ENCODE measurements around the gene MID2. TPM values are rescaled to one million over a fixed set of nuclear protein-coding genes. Genes with fewer than 3 reads are reported as not detected.

Gene MID2
- polyA plus RNA-seq, 1 donor (not counting 4 experiments of a cell fraction or from before 2014, with no cell fraction given), result 8.9 TPM

GRCh38 chrX:107831071-107831730 lies 5.5 kb downstream of the MID2 start:
- FAIRE-seq (no peak), DNase-seq (ENCODE audit: low read depth, low spot score) (no peak)
- H3K27me3 ChIP-seq (ENCODE audit: control insufficient read depth, extremely low read depth, insufficient read depth, low read length), result no peaks in the 10 kb centered on the region
- H2AFZ ChIP-seq (ENCODE audit: control insufficient read depth, low read length), result no peak overlapping the region
- dilution Hi-C loops (cut with MboI; ENCODE audit: extremely low pct_ligation_motif_present, low sequenced_read_pairs), result no loop called here
- no peaks in the 10 kb centered on the region for H3K9me1 ChIP-seq (ENCODE audit: control insufficient read depth, extremely low read depth, insufficient read depth, low read length)
- H3K4me3 ChIP-seq (ENCODE audit: control insufficient read depth in 2 of 3, extremely low read depth in 1 of 3, insufficient read depth in 2 of 3, low read depth in 1 of 3, low read length in 3 of 3), result no peak overlapping the region
- TF ChIP-seq EZH2 (IDR thresholded peaks at IDR 0.05; ENCODE audit: low read length) (no peak), CTCF (optimal IDR thresholded peaks at IDR 0.05 in 1 of 3, IDR thresholded peaks at IDR 0.05 in 1 of 3, conservative IDR thresholded peaks at IDR 0.05 in 1 of 3; ENCODE audit: extremely low read depth in 1 of 3, insufficient read depth in 2 of 3, low read length in 3 of 3) (no peak)
- no peaks in the 10 kb centered on the region for H4K20me1 ChIP-seq (ENCODE audit: control insufficient read depth, extremely low read depth, insufficient read depth, low read length)
- H3K36me3 ChIP-seq (ENCODE audit: control insufficient read depth in 2 of 2, extremely low read depth in 1 of 2, insufficient read depth in 2 of 2, low read length in 2 of 2), result no peaks in the 10 kb centered on the region
- no peak overlapping the region for H3K27ac ChIP-seq (ENCODE audit: control insufficient read depth, insufficient read depth, low read length)
- H3K4me2 ChIP-seq (ENCODE audit: control insufficient read depth, extremely low read depth, insufficient read depth, low read depth, low read length), result no peak overlapping the region
- H3K79me2 ChIP-seq (ENCODE audit: control insufficient read depth, insufficient read depth, low read length), result peaks cover 9% of the 10 kb centered on the region
- H3K9me3 ChIP-seq (ENCODE audit: control insufficient read depth, low read depth, low read length), result no peaks in the 10 kb centered on the region
- no peak overlapping the region for H3K9ac ChIP-seq (ENCODE audit: control insufficient read depth, extremely low read depth, insufficient read depth, low read length)
- H3K4me1 ChIP-seq (ENCODE audit: control insufficient read depth, extremely low read depth, insufficient read depth, low read length), result no peaks in the 10 kb centered on the region

- no peak overlapping the region for H3K4me3 ChIP-seq (ENCODE audit: control insufficient read depth in 2 of 3, extremely low read depth in 1 of 3, insufficient read depth in 2 of 3, low read depth in 1 of 3, low read length in 3 of 3)
- no peak for FAIRE-seq
- no peaks in the 10 kb centered on the region for H3K9me3 ChIP-seq (ENCODE audit: control insufficient read depth, low read depth, low read length)
- H3K9me1 ChIP-seq (ENCODE audit: control insufficient read depth, extremely low read depth, insufficient read depth, low read length), result no peaks in the 10 kb centered on the region
- no peaks in the 10 kb centered on the region for H3K36me3 ChIP-seq (ENCODE audit: control insufficient read depth in 2 of 2, extremely low read depth in 1 of 2, insufficient read depth in 2 of 2, low read length in 2 of 2)
- H3K27me3 ChIP-seq (ENCODE audit: control insufficient read depth, extremely low read depth, insufficient read depth, low read length), result no peaks in the 10 kb centered on the region
- DNase-seq (ENCODE audit: low read depth, low spot score), result no peak
- no peak overlapping the region for H2AFZ ChIP-seq (ENCODE audit: control insufficient read depth, low read length)
- no peak overlapping the region for H3K4me2 ChIP-seq (ENCODE audit: control insufficient read depth, extremely low read depth, insufficient read depth, low read depth, low read length)
- no peak overlapping the region for H3K27ac ChIP-seq (ENCODE audit: control insufficient read depth, insufficient read depth, low read length)
- H3K9ac ChIP-seq (ENCODE audit: control insufficient read depth, extremely low read depth, insufficient read depth, low read length), result no peak overlapping the region
- H3K79me2 ChIP-seq (ENCODE audit: control insufficient read depth, insufficient read depth, low read length), result peaks cover 3% of the 10 kb centered on the region
- TF ChIP-seq EZH2 (IDR thresholded peaks at IDR 0.05; ENCODE audit: low read length) (no peak), CTCF (optimal IDR thresholded peaks at IDR 0.05 in 1 of 3, IDR thresholded peaks at IDR 0.05 in 1 of 3, conservative IDR thresholded peaks at IDR 0.05 in 1 of 3; ENCODE audit: extremely low read depth in 1 of 3, insufficient read depth in 2 of 3, low read length in 3 of 3) (no peak)
- H4K20me1 ChIP-seq (ENCODE audit: control insufficient read depth, extremely low read depth, insufficient read depth, low read length), result no peaks in the 10 kb centered on the region
- H3K4me1 ChIP-seq (ENCODE audit: control insufficient read depth, extremely low read depth, insufficient read depth, low read length), result no peaks in the 10 kb centered on the region
- dilution Hi-C loops (cut with MboI; ENCODE audit: extremely low pct_ligation_motif_present, low sequenced_read_pairs), result no loop called here
Observed at GRCh38 chrX:107834275-107835201, 8.9 kb downstream of the MID2 start.

All from keratinocyte (primary cell).